ENCODE results near the gene RINT1. TPM values are rescaled to one million over a fixed set of nuclear protein-coding genes. Genes with fewer than 3 reads are reported as not detected.

The RINT1 gene
- polyA plus RNA-seq, 3 donors, result 3.2 to 11.8 (median 5.2) TPM

GRCh38 chr7:105584165-105584564 is 52.2 kb downstream of the RINT1 start:
- Mint-ChIP-seq H3K4me1 (peaks cover 8% of the 10 kb centered on the region), H3K27me3 (ENCODE audit: low read depth in 3 of 3) (peaks cover 3 to 10% (median 9%) of the 10 kb centered on the region in 3 donors)
- intact Hi-C loops (cut with micrococcal nuclease), result no loop called here

GRCh38 chr7:105585850-105586500 is 54.0 kb downstream of the RINT1 start:
- Histone ChIP-seq H3K27me3 (ENCODE audit: control insufficient read depth in 2 of 2, insufficient read depth in 2 of 2, low read length in 2 of 2) (no peaks in the 10 kb centered on the region), H3K9me3 (replicated peaks in 1 of 2; ENCODE audit: control insufficient read depth in 1 of 2, insufficient read depth in 1 of 2, low read length in 2 of 2) (peaks cover 11 to 23% of the 10 kb centered on the region in 2 donors), H3K9ac (ENCODE audit: insufficient read depth, low read length, poor library complexity, severe bottlenecking) (no peak overlapping the region), H3K27ac (ENCODE audit: low read depth in 1 of 2, low read length in 2 of 2) (no peak overlapping the region), H2AFZ (ENCODE audit: insufficient read depth, low read depth, low read length, poor library complexity, severe bottlenecking) (no peak overlapping the region), H3K4me1 (ENCODE audit: control insufficient read depth in 1 of 2, insufficient read depth in 2 of 2, low read length in 2 of 2) (peaks cover 7% of the 10 kb centered on the region in 2 donors), H3K4me3 (replicated peaks in 1 of 3; ENCODE audit: low read depth in 2 of 3, low read length in 3 of 3) (no peak overlapping the region), H3K79me2 (ENCODE audit: insufficient read depth, low read length) (no peaks in the 10 kb centered on the region), H3K4me2 (replicated peaks; ENCODE audit: extremely low read depth, low read length, poor library complexity, severe bottlenecking) (no peak overlapping the region), H3K36me3 (replicated peaks in 1 of 2; ENCODE audit: control insufficient read depth in 1 of 2, insufficient read depth in 2 of 2, low read length in 2 of 2) (no peaks in the 10 kb centered on the region), H4K20me1 (ENCODE audit: insufficient read depth, low read length) (no peaks in the 10 kb centered on the region)
- Mint-ChIP-seq H3K4me3 (no peak overlapping the region), H3K27me3 (ENCODE audit: low read depth in 3 of 3) (peaks cover 2 to 6% (median 2%) of the 10 kb centered on the region in 3 donors), H3K9me3 (peaks cover 8 to 26% (median 19%) of the 10 kb centered on the region in 7 donors), H3K4me1 (peaks cover 11% of the 10 kb centered on the region), H3K36me3 (peaks cover 0 to 3% of the 10 kb centered on the region in 2 donors), H3K27ac (no peak overlapping the region)
- intact Hi-C loops (cut with micrococcal nuclease), result no loop called here
- WGBS (ENCODE audit: insufficient coverage), result no CpG with 5 or more reads among the region's 2 CpGs
- no peak for DNase-seq
- no peak for TF ChIP-seq CTCF (IDR thresholded peaks at IDR 0.05)

More at GRCh38 chr7:105584165-105584564, 52.2 kb downstream of the RINT1 start:
- 91% methylated on average over 4 of the region's 5 CpGs for WGBS (ENCODE audit: insufficient coverage)
- Histone ChIP-seq H3K9ac (ENCODE audit: insufficient read depth, low read length, poor library complexity, severe bottlenecking) (no peak overlapping the region), H3K4me1 (ENCODE audit: control insufficient read depth in 1 of 2, insufficient read depth in 2 of 2, low read length in 2 of 2) (peaks cover 8% of the 10 kb centered on the region in 2 donors), H3K4me2 (replicated peaks; ENCODE audit: extremely low read depth, low read length, poor library complexity, severe bottlenecking) (no peak overlapping the region), H3K9me3 (replicated peaks in 1 of 2; ENCODE audit: control insufficient read depth in 1 of 2, insufficient read depth in 1 of 2, low read length in 2 of 2) (peaks cover 11 to 23% of the 10 kb centered on the region in 2 donors), H3K79me2 (ENCODE audit: insufficient read depth, low read length) (no peaks in the 10 kb centered on the region), H3K4me3 (replicated peaks in 1 of 3; ENCODE audit: low read depth in 2 of 3, low read length in 3 of 3) (no peak overlapping the region), H3K27me3 (ENCODE audit: control insufficient read depth in 2 of 2, insufficient read depth in 2 of 2, low read length in 2 of 2) (no peaks in the 10 kb centered on the region), H4K20me1 (ENCODE audit: insufficient read depth, low read length) (no peaks in the 10 kb centered on the region), H2AFZ (ENCODE audit: insufficient read depth, low read depth, low read length, poor library complexity, severe bottlenecking) (no peak overlapping the region), H3K27ac (ENCODE audit: low read depth in 1 of 2, low read length in 2 of 2) (no peak overlapping the region), H3K36me3 (replicated peaks in 1 of 2; ENCODE audit: control insufficient read depth in 1 of 2, insufficient read depth in 2 of 2, low read length in 2 of 2) (no peaks in the 10 kb centered on the region)
- TF ChIP-seq CTCF (IDR thresholded peaks at IDR 0.05), result no peak
- no peak overlapping the region for H3K4me3 Mint-ChIP-seq
- H3K36me3 Mint-ChIP-seq, result peaks cover 0 to 3% of the 10 kb centered on the region in 2 donors
- H3K27ac Mint-ChIP-seq, result no peak overlapping the region
- DNase-seq, result no peak
- peaks cover 8 to 26% (median 19%) of the 10 kb centered on the region in 7 donors for H3K9me3 Mint-ChIP-seq
